B cell (primary cell): ENCODE results near the gene LSG1.

Source experiments
- EZH2 ChIP-seq: IDR thresholded peaks from 2 replicates; pipeline ENCODE4 v1.6.1; 2012; ENCODE audit warnings: borderline replicate concordance, low read depth, mild to moderate bottlenecking, moderate library complexity, low read length; ENCODE audit not compliant: insufficient read depth, poor library complexity, severe bottlenecking
- TF ChIP-seq, protein P1 (sequence below): fragments of 200-600 bp; IDR thresholded peaks from one replicate; pipeline ENCODE4 v1.8.0; 2022; ENCODE audit warnings: antibody characterized with exemption, mild to moderate bottlenecking

DNA sequence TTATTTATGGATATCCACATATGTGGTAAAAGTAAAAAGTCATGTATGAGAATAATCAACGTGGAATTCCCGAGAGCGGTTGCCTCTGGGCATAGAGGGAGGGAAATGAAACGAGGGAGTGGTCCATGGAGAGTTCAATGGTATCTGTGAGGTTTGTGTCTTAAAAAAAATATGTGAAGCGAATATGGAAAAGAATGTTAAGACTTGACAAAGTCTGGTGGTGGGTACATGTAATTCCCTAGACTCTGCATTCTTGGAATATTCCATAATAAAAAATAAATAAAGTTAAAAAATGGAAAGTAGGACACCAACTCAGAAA lies 42.1 kb upstream of the LSG1 start:
- TF ChIP-seq, protein P1, sequence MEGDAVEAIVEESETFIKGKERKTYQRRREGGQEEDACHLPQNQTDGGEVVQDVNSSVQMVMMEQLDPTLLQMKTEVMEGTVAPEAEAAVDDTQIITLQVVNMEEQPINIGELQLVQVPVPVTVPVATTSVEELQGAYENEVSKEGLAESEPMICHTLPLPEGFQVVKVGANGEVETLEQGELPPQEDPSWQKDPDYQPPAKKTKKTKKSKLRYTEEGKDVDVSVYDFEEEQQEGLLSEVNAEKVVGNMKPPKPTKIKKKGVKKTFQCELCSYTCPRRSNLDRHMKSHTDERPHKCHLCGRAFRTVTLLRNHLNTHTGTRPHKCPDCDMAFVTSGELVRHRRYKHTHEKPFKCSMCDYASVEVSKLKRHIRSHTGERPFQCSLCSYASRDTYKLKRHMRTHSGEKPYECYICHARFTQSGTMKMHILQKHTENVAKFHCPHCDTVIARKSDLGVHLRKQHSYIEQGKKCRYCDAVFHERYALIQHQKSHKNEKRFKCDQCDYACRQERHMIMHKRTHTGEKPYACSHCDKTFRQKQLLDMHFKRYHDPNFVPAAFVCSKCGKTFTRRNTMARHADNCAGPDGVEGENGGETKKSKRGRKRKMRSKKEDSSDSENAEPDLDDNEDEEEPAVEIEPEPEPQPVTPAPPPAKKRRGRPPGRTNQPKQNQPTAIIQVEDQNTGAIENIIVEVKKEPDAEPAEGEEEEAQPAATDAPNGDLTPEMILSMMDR: no peak
- TF ChIP-seq EZH2: no peak
